K562 treated with DMSO at 1 percent for 48 hours (cell line): ENCODE data around the gene OLFML1. TPM values are rescaled to one million over a fixed set of nuclear protein-coding genes. Genes with fewer than 3 reads are reported as not detected.

ENCODE experiments used
- total RNA-seq: library from RNA; unstranded; fragments of 300-600 nt; gene quantifications from 2 replicates; pipeline ENCODE4 v1.2.3, GENCODE V29; 2022; ENCODE audit warnings: low replicate concordance; ENCODE audit errors: extremely low read depth

The OLFML1 gene
- total RNA-seq: not detected in 2 replicates

DNA sequence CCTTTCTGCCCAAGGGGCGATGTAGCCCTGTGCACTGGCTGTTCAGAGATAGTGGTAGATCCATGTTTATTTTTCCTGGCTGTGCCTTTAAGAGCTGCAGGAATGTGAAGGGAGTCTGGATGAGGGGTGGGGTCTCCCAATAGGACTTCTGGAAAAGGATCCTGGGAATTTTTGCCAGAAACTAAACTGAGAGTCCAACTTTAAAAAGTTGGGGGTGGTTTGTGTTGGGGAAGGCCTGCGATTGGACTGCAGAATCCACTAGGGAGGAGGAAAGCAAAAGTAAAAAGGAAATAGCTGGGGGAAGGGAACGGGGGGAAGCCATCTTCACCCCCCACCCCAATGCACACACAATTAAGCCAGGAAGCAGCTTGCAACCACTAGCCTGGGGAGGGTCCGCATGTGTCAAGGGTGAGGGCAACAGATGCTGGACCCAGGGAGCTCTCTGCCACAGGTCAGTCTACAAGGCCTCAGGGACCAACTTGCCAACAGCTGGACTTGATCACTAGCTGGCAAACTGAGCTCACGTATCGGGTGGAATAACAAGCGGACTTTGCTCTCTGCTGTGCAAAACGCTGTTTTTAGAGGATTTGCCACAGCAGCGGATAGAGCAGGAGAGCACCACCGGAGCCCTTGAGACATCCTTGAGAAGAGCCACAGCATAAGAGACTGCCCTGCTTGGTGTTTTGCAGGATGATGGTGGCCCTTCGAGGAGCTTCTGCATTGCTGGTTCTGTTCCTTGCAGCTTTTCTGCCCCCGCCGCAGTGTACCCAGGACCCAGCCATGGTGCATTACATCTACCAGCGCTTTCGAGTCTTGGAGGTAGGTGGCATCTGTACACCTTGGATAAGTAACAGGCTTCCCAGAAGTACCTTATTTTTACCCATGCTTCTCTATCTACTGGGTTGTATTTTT lies at the start of gene OLFML1:
Gene OLFML1, plus strand, starts transcription at position 321 of the 912 bp plus-strand sequence. Its CDS starts 370 bp downstream, at position 691.

DNA sequence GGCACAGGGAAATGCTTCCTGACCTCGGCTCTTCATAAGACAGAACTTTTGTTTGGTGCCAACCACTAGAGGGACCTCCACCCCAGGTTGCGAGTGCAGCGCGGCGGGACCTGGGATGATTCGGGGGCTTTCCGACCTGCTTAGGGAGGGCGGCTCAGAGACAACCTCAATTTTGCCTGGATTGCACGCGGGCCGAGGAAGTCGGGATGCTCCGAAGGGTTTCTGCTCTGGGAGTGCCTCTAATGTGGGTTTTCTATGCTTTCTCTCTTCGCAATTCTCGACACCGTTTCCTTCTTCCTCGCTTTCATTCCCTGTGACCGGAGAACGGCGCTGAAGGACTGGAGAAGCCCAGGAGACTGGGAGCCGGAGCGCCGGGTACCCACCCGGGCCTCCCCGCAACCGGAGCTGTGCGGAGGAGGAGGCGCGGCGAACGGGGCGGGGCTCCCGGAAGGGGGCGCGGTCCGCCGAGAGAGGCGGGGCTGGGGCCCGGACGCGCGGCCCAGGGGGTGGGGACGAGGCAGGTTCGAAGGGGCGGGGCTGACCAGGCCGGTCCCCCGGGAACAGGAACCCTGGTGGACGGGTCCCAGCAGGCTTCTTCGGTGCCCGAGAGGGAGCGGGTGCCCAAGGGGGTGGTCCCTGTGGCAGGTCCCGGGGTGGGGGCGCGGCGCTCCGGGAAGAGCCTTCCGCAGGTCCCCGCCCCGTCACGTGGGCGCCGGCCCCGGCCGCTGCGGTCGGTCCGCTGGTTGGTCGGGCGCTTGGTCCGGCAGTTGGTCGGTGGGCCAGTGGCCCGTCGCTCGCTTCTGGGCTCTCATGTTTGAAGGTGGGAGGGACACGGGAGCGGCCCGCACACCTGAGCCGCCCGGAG lies 28.2 kb downstream of the OLFML1 start, which contains the start of gene PPFIBP2:
Gene PPFIBP2, plus strand, starts transcription at position 766 of the 865 bp plus-strand sequence. CDS start 35,477 bp downstream, outside the sequence.

Other genes with a start within 250 kb of the OLFML1 start
- not detected in 2 replicates for gene SYT9, start 233.6 kb upstream of the OLFML1 start, total RNA-seq
- not detected in 2 replicates for gene PPFIBP2, start 28.5 kb downstream of the OLFML1 start, total RNA-seq
- not detected in 2 replicates for gene CYB5R2, start 188.0 kb downstream of the OLFML1 start, total RNA-seq
- gene OVCH2, start 221.0 kb downstream of the OLFML1 start, total RNA-seq: not detected in 2 replicates